PC-3 (cell line): Measurements from ENCODE around the gene ZSCAN1. TPM values are rescaled to one million over a fixed set of nuclear protein-coding genes. Genes with fewer than 3 reads are reported as not detected.

Source experiments
- ATAC-seq: fragments of 200-7000 bp; cut with Tn5 transposase; 2 replicates; pipeline ENCODE4 v1.9.1; 2020; ENCODE audit warnings: mild to moderate bottlenecking, moderate library complexity
- BruUV-seq: library from RNA; stranded (reverse); fragments of 400-500 nt; replicated peaks from 2 replicates; lab custom pipeline; 2021; lab: Mats Ljungman, UMichigan
- CTCF ChIA-PET: fragments of 300-600 bp; sonication (Branson Sonifier 250); formaldehyde crosslinking; loops from one replicate; lab custom pipeline; 2022; ENCODE audit warnings: antibody characterized with exemption; lab: Charles Lee
- POLR2A ChIA-PET: fragments of 300-600 bp; sonication (Branson Sonifier 250); formaldehyde crosslinking; loops from one replicate; lab custom pipeline; 2022; ENCODE audit warnings: antibody characterized with exemption; ENCODE audit not compliant: unreplicated experiment; lab: Charles Lee
- DNase-seq: peaks from one replicate; pipeline ENCODE4 v3.0.0-alpha.2; 2015
- H2AFZ ChIP-seq: fragments of 300-600 bp; sonication (generic); 2 replicates; pipeline ENCODE4 v1.6.0; 2016; ENCODE audit warnings: antibody characterized with exemption, low read length
- H3F3A ChIP-seq: fragments of 300-600 bp; sonication (generic); one replicate; pipeline ENCODE4 v1.6.0; 2017; ENCODE audit warnings: antibody characterized with exemption, low read length, control low read depth, mild to moderate bottlenecking; ENCODE audit not compliant: unreplicated experiment
- H3K27ac ChIP-seq: fragments of 300-600 bp; sonication (generic); 2 replicates; pipeline ENCODE4 v1.5.1; 2016; ENCODE audit warnings: mild to moderate bottlenecking, low read length
- H3K27me3 ChIP-seq: fragments of 300-600 bp; sonication (generic); 2 replicates; pipeline ENCODE4 v1.6.1; 2016; ENCODE audit warnings: low read length, mixed read lengths
- H3K36me3 ChIP-seq: fragments of 300-600 bp; sonication (generic); 2 replicates; pipeline ENCODE4 v1.6.1; 2016; ENCODE audit warnings: low read depth, mixed run types, low read length, mixed read lengths
- H3K4me1 ChIP-seq: fragments of 300-600 bp; sonication (generic); 2 replicates; pipeline ENCODE4 v1.5.1; 2016; ENCODE audit warnings: low read length; ENCODE audit not compliant: insufficient read depth
- H3K4me2 ChIP-seq: fragments of 300-600 bp; sonication (generic); 2 replicates; pipeline ENCODE4 v1.6.0; 2016; ENCODE audit warnings: low read length
- H3K4me3 ChIP-seq: fragments of 300-600 bp; sonication (generic); 2 replicates; pipeline ENCODE4 v1.5.1; 2016; ENCODE audit warnings: mild to moderate bottlenecking, low read length, mixed read lengths
- H3K79me2 ChIP-seq: fragments of 300-600 bp; sonication (generic); 2 replicates; pipeline ENCODE4 v1.6.1; 2017; ENCODE audit warnings: low read length, mixed read lengths
- H3K9ac ChIP-seq: fragments of 300-600 bp; sonication (generic); 2 replicates; pipeline ENCODE4 v1.6.0; 2016; ENCODE audit warnings: mild to moderate bottlenecking, low read length
- H3K9me2 ChIP-seq: fragments of 300-600 bp; sonication (generic); replicated peaks from 2 replicates; pipeline ENCODE4 v1.6.1; 2016; ENCODE audit warnings: mixed run types, low read length, mixed read lengths
- H3K9me3 ChIP-seq: fragments of 300-600 bp; sonication (generic); 2 replicates; pipeline ENCODE4 v1.6.1; 2016; ENCODE audit warnings: low read length, mixed read lengths
- H4K20me1 ChIP-seq: fragments of 300-600 bp; sonication (generic); 2 replicates; pipeline ENCODE4 v1.6.1; 2016; ENCODE audit warnings: low read length, mixed read lengths
- CTCF ChIP-seq: fragments of 300-600 bp; sonication (generic); conservative IDR thresholded peaks from 2 replicates; pipeline ENCODE4 v1.5.1; 2017; ENCODE audit warnings: antibody characterized with exemption, low read depth, mild to moderate bottlenecking, low read length
- EZH2 ChIP-seq: fragments of 300-600 bp; sonication (generic); IDR thresholded peaks from one replicate; pipeline ENCODE4 v1.6.1; 2017; ENCODE audit warnings: antibody characterized with exemption, mild to moderate bottlenecking, low read length; ENCODE audit not compliant: unreplicated experiment
- EZH2phosphoT487 ChIP-seq: fragments of 300-600 bp; sonication (generic); IDR thresholded peaks from 2 replicates; pipeline ENCODE4 v1.6.1; 2018; ENCODE audit warnings: mild to moderate bottlenecking, antibody characterized with exemption, low read length, borderline replicate concordance
- intact Hi-C: fragments of 100-400 bp; cut with micrococcal nuclease; formaldehyde crosslinking; loops from 2 replicates; pipeline ENCODE4 v1.9.0; 2023
- total RNA-seq: library from RNA; depleted of rRNA; stranded (reverse); fragments of >200 nt; gene quantifications from 2 replicates; pipeline ENCODE4 v1.2.3, GENCODE V29; 2014

The ZSCAN1 gene
- total RNA-seq, 1 experiment from 2014 or later, result not detected

- H3K27ac ChIP-seq, result no peak overlapping the region
- no peaks in the 10 kb centered on the region for H3K4me1 ChIP-seq
- no peak for TF ChIP-seq EZH2
- no peak for TF ChIP-seq CTCF
- TF ChIP-seq EZH2phosphoT487, result no peak
- H2AFZ ChIP-seq, result no peak overlapping the region
- intact Hi-C loops, result no loop called here
- H4K20me1 ChIP-seq, result no peaks in the 10 kb centered on the region
- no TSS peak for BruUV-seq
- no peak overlapping the region for H3K4me2 ChIP-seq
- ChIA-PET POLR2A (no interaction called here), CTCF (no interaction called here)
- no peaks in the 10 kb centered on the region for H3F3A ChIP-seq
- DNase-seq, result no peak
- no peak overlapping the region for H3K9ac ChIP-seq
- no peaks in the 10 kb centered on the region for H3K79me2 ChIP-seq
- no peaks in the 10 kb centered on the region; the same call in 1 of the 2 replicates for H3K36me3 ChIP-seq
- no peaks in the 10 kb centered on the region for H3K27me3 ChIP-seq
- H3K4me3 ChIP-seq, result no peak overlapping the region
- ATAC-seq, result no peak
- peaks cover 61% of the 10 kb centered on the region for H3K9me3 ChIP-seq
- H3K9me2 ChIP-seq, result no peaks in the 10 kb centered on the region
These were observed 11.6 kb upstream of the ZSCAN1 start for GRCh38 chr19:58022283-58022660.

- no peak for DNase-seq
- Histone ChIP-seq H3K4me2 (no peak overlapping the region), H3F3A (no peaks in the 10 kb centered on the region), H3K4me3 (no peak overlapping the region), H3K9me2 (no peaks in the 10 kb centered on the region), H3K4me1 (no peaks in the 10 kb centered on the region), H3K9me3 (peaks cover 61% of the 10 kb centered on the region), H2AFZ (no peak overlapping the region), H3K36me3 (no peaks in the 10 kb centered on the region; the same call in 1 of the 2 replicates), H3K9ac (no peak overlapping the region), H4K20me1 (no peaks in the 10 kb centered on the region), H3K27me3 (no peaks in the 10 kb centered on the region), H3K27ac (no peak overlapping the region), H3K79me2 (no peaks in the 10 kb centered on the region)
- CTCF ChIA-PET, result no interaction called here
- no TSS peak for BruUV-seq
- intact Hi-C loops, result no loop called here
- ATAC-seq, result no peak
- POLR2A ChIA-PET, result no interaction called here
- no peak for TF ChIP-seq CTCF
- TF ChIP-seq EZH2phosphoT487, result no peak
- TF ChIP-seq EZH2, result no peak
These were observed 9.2 kb upstream of the ZSCAN1 start for GRCh38 chr19:58024661-58025060.

GRCh38 chr19:58034477-58034793 is 610 bp downstream of the ZSCAN1 start:
- CTCF ChIA-PET, result no interaction called here
- TF ChIP-seq CTCF (no peak), EZH2 (no peak), EZH2phosphoT487 (no peak)
- POLR2A ChIA-PET, result no interaction called here
- Histone ChIP-seq H3K4me2 (no peak overlapping the region), H3K4me3 (no peak overlapping the region), H4K20me1 (no peaks in the 10 kb centered on the region), H3K27ac (no peak overlapping the region), H3F3A (no peaks in the 10 kb centered on the region), H3K9me3 (peaks cover 30% of the 10 kb centered on the region), H3K27me3 (no peaks in the 10 kb centered on the region), H3K4me1 (no peaks in the 10 kb centered on the region), H3K9me2 (no peaks in the 10 kb centered on the region), H3K79me2 (no peaks in the 10 kb centered on the region), H3K36me3 (no peaks in the 10 kb centered on the region; the same call in 1 of the 2 replicates), H3K9ac (no peak overlapping the region), H2AFZ (no peak overlapping the region)
- intact Hi-C loops, result no loop called here
- no peak for ATAC-seq
- BruUV-seq, result no TSS peak
- no peak for DNase-seq
